ENCODE results near the gene SUCNR1. TPM values are rescaled to one million over a fixed set of nuclear protein-coding genes. Genes with fewer than 3 reads are reported as not detected.
A peak's percentile ranks its signal among the peaks of the same experiment; 100 is the strongest.

SUCNR1 gene
- total RNA-seq, 1 experiment from 2014 or later = not detected

- BruUV-seq (replicated peaks) = no TSS peak
- CTCF ChIA-PET = interaction anchor here (0.8 kb wide), 1 partner anchor 261 kb away, joined by 4 read pairs; no protein-coding TSS in a partner anchor
- no peak for ATAC-seq
- no peak for DNase-seq (ENCODE audit: low read depth, low spot score)
- Histone ChIP-seq H3K27me3 (ENCODE audit: control insufficient read depth, insufficient read depth, low read length) (no peaks in the 10 kb centered on the region), H3K4me3 (ENCODE audit: low read depth in 2 of 2, low read length in 2 of 2) (no peak overlapping the region), H3K4me1 (ENCODE audit: control insufficient read depth, insufficient read depth, low read length) (peaks cover 7% of the 10 kb centered on the region), H3K27ac (ENCODE audit: low read length) (no peak overlapping the region), H3K36me3 (ENCODE audit: control insufficient read depth, insufficient read depth, low read length) (no peaks in the 10 kb centered on the region), H3K9me3 (ENCODE audit: control insufficient read depth, insufficient read depth, low read depth, low read length) (no peaks in the 10 kb centered on the region)
- intact Hi-C loops (cut with micrococcal nuclease; ENCODE audit: unreplicated experiment) (loop anchor here (5.0 kb wide), 1 partner anchor 544 kb away; no protein-coding TSS in a partner anchor), in situ Hi-C loops (cut with HindIII; ENCODE audit: low pct_unique_long_range_greater_than_20kb, low sequenced_read_pairs) (no loop called here)
- POLR2A ChIA-PET = no interaction called here
- TF ChIP-seq REST (IDR thresholded peaks at IDR 0.05; ENCODE audit: insufficient read depth in 1 of 2, low read depth in 2 of 2, low read length in 1 of 2) (no peak), TCF7L2 (IDR thresholded peaks at IDR 0.05; ENCODE audit: low read depth, low read length) (no peak), CTCF (IDR thresholded peaks at IDR 0.05) (no peak)
Measured at GRCh38 chr3:151835751-151836525, 37.5 kb upstream of the SUCNR1 start.

GRCh38 chr3:151837057-151837456, 36.4 kb upstream of the SUCNR1 start:
- ATAC-seq = peak; percentile 82
- ChIA-PET POLR2A (no interaction called here), CTCF (interaction anchor here (0.6 kb wide), 2 partner anchors 537 to 544 kb away, joined by 3 read pairs; no protein-coding TSS in a partner anchor)
- H3K27ac ChIP-seq (ENCODE audit: low read length) = peak overlapping the region; percentile 17; the same call in 1 of the 2 replicates
- H3K9me3 ChIP-seq (ENCODE audit: control insufficient read depth, insufficient read depth, low read depth, low read length) = no peaks in the 10 kb centered on the region
- BruUV-seq (replicated peaks) = no TSS peak
- no peak overlapping the region for H3K4me3 ChIP-seq (ENCODE audit: low read depth in 2 of 2, low read length in 2 of 2)
- peak; percentile 27 for DNase-seq (ENCODE audit: low read depth, low spot score)
- intact Hi-C loops (cut with micrococcal nuclease; ENCODE audit: unreplicated experiment) = loop anchor here (5.0 kb wide), 1 partner anchor 545 kb away; no protein-coding TSS in a partner anchor
- no peak for TF ChIP-seq TCF7L2 (IDR thresholded peaks at IDR 0.05; ENCODE audit: low read depth, low read length)
- TF ChIP-seq CTCF (IDR thresholded peaks at IDR 0.05) = no peak
- no peak for TF ChIP-seq POLR2AphosphoS5 (IDR thresholded peaks at IDR 0.05; ENCODE audit: low read depth, low read length)
- no peak for TF ChIP-seq SIN3A (IDR thresholded peaks at IDR 0.05; ENCODE audit: borderline replicate concordance, insufficient read depth, low read depth, low read length)
- no peak for TF ChIP-seq REST (IDR thresholded peaks at IDR 0.05; ENCODE audit: insufficient read depth in 1 of 2, low read depth in 2 of 2, low read length in 1 of 2)
- H3K36me3 ChIP-seq (ENCODE audit: control insufficient read depth, insufficient read depth, low read length) = no peaks in the 10 kb centered on the region
- in situ Hi-C loops (cut with HindIII; ENCODE audit: low pct_unique_long_range_greater_than_20kb, low sequenced_read_pairs) = no loop called here
- peaks cover 7% of the 10 kb centered on the region for H3K4me1 ChIP-seq (ENCODE audit: control insufficient read depth, insufficient read depth, low read length)
- no peaks in the 10 kb centered on the region for H3K27me3 ChIP-seq (ENCODE audit: control insufficient read depth, insufficient read depth, low read length)
